GM23338 (cell line): ENCODE results near the gene POLDIP3. TPM values are rescaled to one million over a fixed set of nuclear protein-coding genes. Genes with fewer than 3 reads are reported as not detected.
"Not testable (repeated sequence)": the region's sequence is repeated elsewhere in the genome, so short reads cannot be mapped to it uniquely, and the experiment has no call there.

Experiments
- ATAC-seq: fragments of 200-7000 bp; cut with Tn5 transposase; 3 replicates; pipeline ENCODE4 v1.9.1; 2020
- DNase-seq: peaks from one replicate; pipeline ENCODE4 v3.0.0-alpha.2; 2015; ENCODE audit warnings: low spot score
- H2AFZ ChIP-seq: fragments of 200-600 bp; sonication (generic); 2 replicates; pipeline ENCODE4 v1.8.0; 2016; ENCODE audit warnings: antibody characterized with exemption, mild to moderate bottlenecking, moderate library complexity
- H3F3A ChIP-seq: fragments of 200-600 bp; sonication (generic); replicated peaks from 2 replicates; pipeline ENCODE4 v1.8.0; 2017; ENCODE audit warnings: antibody characterized with exemption, mixed run types, low read depth
- H3K27ac ChIP-seq: fragments of 200-600 bp; sonication (generic); 2 replicates; pipeline ENCODE4 v1.6.1; 2016; ENCODE audit warnings: low read depth
- H3K27me3 ChIP-seq: fragments of 200-600 bp; sonication (generic); 2 replicates; pipeline ENCODE4 v1.8.0; 2016; ENCODE audit warnings: mild to moderate bottlenecking, mixed run types, moderate library complexity; ENCODE audit not compliant: insufficient read depth
- H3K36me3 ChIP-seq: fragments of 200-600 bp; sonication (generic); 2 replicates; pipeline ENCODE4 v1.8.0; 2016; ENCODE audit warnings: mild to moderate bottlenecking; ENCODE audit not compliant: insufficient read depth
- H3K4me1 ChIP-seq: fragments of 200-600 bp; sonication (generic); 2 replicates; pipeline ENCODE4 v1.8.0; 2016; ENCODE audit warnings: mild to moderate bottlenecking, moderate library complexity; ENCODE audit not compliant: insufficient read depth
- H3K4me2 ChIP-seq: fragments of 200-600 bp; sonication (generic); 2 replicates; pipeline ENCODE4 v1.7.1; 2017; ENCODE audit warnings: mixed run types
- H3K4me3 ChIP-seq: fragments of 200-600 bp; sonication (generic); 2 replicates; pipeline ENCODE4 v1.6.1; 2016; ENCODE audit warnings: mixed run types
- H3K79me2 ChIP-seq: fragments of 200-600 bp; sonication (generic); replicated peaks from 2 replicates; pipeline ENCODE4 v1.8.0; 2017; ENCODE audit warnings: mild to moderate bottlenecking; ENCODE audit not compliant: insufficient read depth
- H3K9me2 ChIP-seq: fragments of 200-600 bp; sonication (generic); 2 replicates; pipeline ENCODE4 v1.8.0; 2017; ENCODE audit not compliant: insufficient read depth
- H4K20me1 ChIP-seq: fragments of 200-600 bp; sonication (generic); replicated peaks from 2 replicates; pipeline ENCODE4 v1.8.0; 2017; ENCODE audit warnings: mild to moderate bottlenecking; ENCODE audit not compliant: insufficient read depth
- H3K27ac Mint-ChIP-seq: 2 replicates; pipeline ENCODE4 v1.8.0; 2020; ENCODE audit warnings: inconsistent platforms, mild to moderate bottlenecking, moderate library complexity, mixed read lengths
- H3K27me3 Mint-ChIP-seq: 3 replicates; pipeline ENCODE4 v1.8.0; 2022; ENCODE audit warnings: low read depth, mild to moderate bottlenecking, moderate library complexity, mixed read lengths, inconsistent platforms; ENCODE audit not compliant: insufficient read depth, poor library complexity
- H3K36me3 Mint-ChIP-seq: 3 replicates; pipeline ENCODE4 v1.8.0; 2021; ENCODE audit warnings: low read depth, mild to moderate bottlenecking, inconsistent platforms, moderate library complexity, mixed read lengths
- H3K4me1 Mint-ChIP-seq: 3 replicates; pipeline ENCODE4 v1.8.0; 2020; ENCODE audit warnings: mild to moderate bottlenecking, inconsistent platforms, mixed read lengths
- H3K4me3 Mint-ChIP-seq: 3 replicates; pipeline ENCODE4 v1.8.0; 2021; ENCODE audit warnings: moderate library complexity, mild to moderate bottlenecking, inconsistent platforms, mixed read lengths
- H3K9me3 Mint-ChIP-seq: 3 replicates; pipeline ENCODE4 v1.8.0; 2020; ENCODE audit warnings: moderate library complexity, mild to moderate bottlenecking, inconsistent platforms, mixed read lengths
- EZH2 ChIP-seq: fragments of 200-600 bp; sonication (generic); IDR thresholded peaks from one replicate; pipeline ENCODE4 v1.8.0; 2017; ENCODE audit warnings: antibody characterized with exemption, mild to moderate bottlenecking, low read depth; ENCODE audit not compliant: unreplicated experiment
- polyA plus RNA-seq: library from polyadenylated mRNA; unstranded; fragments of >200 nt; fragmentation: Nextera tagmentation; extraction: Ambion mirVana; gene quantifications from 2 replicates; pipeline ENCODE4 v1.2.1, GENCODE V29; 2016
- total RNA-seq: library from RNA; depleted of rRNA; stranded (reverse); fragments of >200 nt; shearing (Covaris generic); gene quantifications from 2 replicates; pipeline ENCODE4 v1.2.3, GENCODE V29; 2014

The POLDIP3 gene
- total and polyA plus RNA-seq, 2 experiments from 2014 or later: 38.2 to 54.3 TPM

DNA sequence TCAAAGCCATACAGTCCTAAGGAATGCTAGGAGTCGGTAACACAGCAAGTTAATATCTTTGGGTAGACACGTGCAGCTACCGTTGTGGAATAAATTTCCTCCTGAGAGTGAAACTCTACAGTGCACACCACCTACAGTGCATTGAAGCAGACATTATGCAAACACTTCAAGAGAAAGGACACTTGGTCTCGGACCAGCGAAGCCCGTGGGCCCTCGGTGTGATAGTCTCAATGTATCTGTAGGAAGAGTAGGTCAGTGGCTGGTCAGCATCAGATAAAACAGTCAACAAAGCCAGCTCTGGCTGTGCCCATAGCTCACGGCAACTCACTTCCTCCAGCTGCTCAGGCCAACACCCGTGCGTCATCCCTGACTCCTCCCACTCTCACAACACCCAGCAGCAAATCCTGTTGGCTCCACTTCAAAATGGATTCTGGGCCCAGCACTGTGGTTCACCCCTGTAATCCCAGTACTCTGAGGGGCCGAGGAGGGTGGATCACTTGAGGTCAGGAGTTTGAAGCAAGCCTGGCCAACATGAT, 75.4 kb downstream of the POLDIP3 start:
- H3K9me2 ChIP-seq, H3K27ac Mint-ChIP-seq, H3K9me3 Mint-ChIP-seq, H3F3A ChIP-seq, H3K27me3 Mint-ChIP-seq, H3K4me1 Mint-ChIP-seq, DNase-seq, H3K4me1 ChIP-seq, H3K27ac ChIP-seq, H3K36me3 ChIP-seq, H3K4me3 ChIP-seq, H3K4me3 Mint-ChIP-seq, H4K20me1 ChIP-seq, H3K36me3 Mint-ChIP-seq, H3K27me3 ChIP-seq, H2AFZ ChIP-seq, H3K79me2 ChIP-seq, H3K4me2 ChIP-seq: not testable (repeated sequence)
- ATAC-seq: peak; percentile 68

DNA sequence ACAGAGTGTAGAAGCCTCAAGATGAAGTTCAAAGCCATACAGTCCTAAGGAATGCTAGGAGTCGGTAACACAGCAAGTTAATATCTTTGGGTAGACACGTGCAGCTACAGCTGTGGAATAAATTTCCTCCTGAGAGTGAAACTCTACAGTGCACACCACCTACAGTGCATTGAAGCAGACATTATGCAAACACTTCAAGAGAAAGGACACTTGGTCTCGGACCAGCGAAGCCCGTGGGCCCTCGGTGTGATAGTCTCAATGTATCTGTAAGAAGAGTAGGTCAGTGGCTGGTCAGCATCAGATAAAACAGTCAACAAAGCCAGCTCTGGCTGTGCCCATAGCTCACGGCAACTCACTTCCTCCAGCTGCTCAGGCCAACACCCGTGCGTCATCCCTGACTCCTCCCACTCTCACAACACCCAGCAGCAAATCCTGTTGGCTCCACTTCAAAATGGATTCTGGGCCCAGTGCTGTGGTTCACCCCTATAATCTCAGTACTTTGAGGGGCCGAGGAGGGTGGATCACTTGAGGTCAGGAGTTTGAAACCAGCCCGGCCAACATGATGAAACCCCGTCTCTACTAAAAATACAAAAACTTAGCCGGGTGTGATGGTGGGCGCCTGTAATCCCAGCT, 77.4 kb downstream of the POLDIP3 start:
- not testable (repeated sequence) for H3K36me3 ChIP-seq, H3K4me1 Mint-ChIP-seq

DNA sequence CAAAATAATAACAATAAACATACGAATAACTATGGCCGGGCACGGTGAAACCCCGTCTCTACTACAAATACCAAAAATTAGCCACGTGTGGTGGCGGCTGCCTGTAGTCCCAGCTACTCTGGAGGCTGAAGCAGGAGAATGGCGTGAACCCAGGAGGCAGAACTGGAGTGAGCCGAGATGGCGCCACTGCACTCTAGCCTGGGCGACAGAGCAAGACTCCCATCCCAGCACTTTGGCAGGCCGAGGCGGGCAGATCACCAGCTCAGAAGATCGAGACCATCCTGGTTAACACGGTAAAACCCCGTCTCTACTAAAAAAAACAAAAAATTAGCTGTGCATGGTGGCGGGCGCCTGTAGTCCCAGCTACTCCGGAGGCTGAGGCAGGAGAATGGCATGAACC, 78.0 kb downstream of the POLDIP3 start:
- H3K27me3 ChIP-seq, H3K27me3 Mint-ChIP-seq, H3K27ac ChIP-seq, ATAC-seq, H3K4me1 ChIP-seq, H3K4me2 ChIP-seq, H3K36me3 Mint-ChIP-seq, H3K79me2 ChIP-seq, H4K20me1 ChIP-seq, H3K36me3 ChIP-seq, DNase-seq, H3K9me3 Mint-ChIP-seq, H3K4me1 Mint-ChIP-seq, H3K27ac Mint-ChIP-seq, H3K4me3 ChIP-seq, H3K9me2 ChIP-seq, H3F3A ChIP-seq, H3K4me3 Mint-ChIP-seq: not testable (repeated sequence)
- peak overlapping the region; percentile 63; the same call in 1 of the 2 replicates for H2AFZ ChIP-seq

More for the DNA sequence above, 77.4 kb downstream of the POLDIP3 start:
- H3K36me3 Mint-ChIP-seq, H3K4me3 Mint-ChIP-seq, H3K27me3 Mint-ChIP-seq, H3K9me3 Mint-ChIP-seq, H3K27ac Mint-ChIP-seq, H3K9me2 ChIP-seq, H3K27me3 ChIP-seq, H3K4me2 ChIP-seq, H3K27ac ChIP-seq, DNase-seq, H4K20me1 ChIP-seq, H3K4me3 ChIP-seq, H3F3A ChIP-seq, H3K4me1 ChIP-seq, H3K79me2 ChIP-seq: not testable (repeated sequence)
- peak overlapping the region; percentile 89 for H2AFZ ChIP-seq
- peak; percentile 77 for ATAC-seq

DNA sequence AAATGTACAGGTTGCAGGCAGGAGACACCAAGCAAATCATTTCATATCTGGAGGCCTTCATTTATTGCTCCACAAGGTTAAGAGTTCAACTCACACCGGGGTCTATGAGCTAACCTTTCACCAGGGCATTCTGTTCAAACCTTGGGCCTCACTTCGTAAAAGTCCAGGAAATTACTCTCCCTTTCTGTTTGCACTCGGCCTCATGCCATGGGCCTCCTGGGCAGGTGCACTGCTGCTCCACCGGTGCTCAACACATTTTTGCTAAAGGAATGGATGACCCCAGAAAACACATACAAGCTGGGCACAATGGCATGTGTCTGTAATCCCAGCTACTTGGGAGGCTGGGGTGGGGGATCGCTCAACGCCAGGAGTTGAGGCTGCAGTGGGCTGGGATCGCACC, 78.5 kb downstream of the POLDIP3 start:
- no peak overlapping the region for H3K4me3 Mint-ChIP-seq
- Histone ChIP-seq H2AFZ (no peak overlapping the region; the same call in 1 of the 2 replicates), H3K4me3 (no peak overlapping the region), H3K4me2 (no peak overlapping the region), H3K4me1 (no peaks in the 10 kb centered on the region), H3K36me3 (no peaks in the 10 kb centered on the region), H3K27ac (no peak overlapping the region), H3F3A (no peaks in the 10 kb centered on the region), H3K27me3 (no peaks in the 10 kb centered on the region), H3K79me2 (no peaks in the 10 kb centered on the region), H3K9me2 (no peaks in the 10 kb centered on the region), H4K20me1 (no peaks in the 10 kb centered on the region)
- no peak overlapping the region for H3K27ac Mint-ChIP-seq
- no peaks in the 10 kb centered on the region; the same call in 2 of the 3 replicates for H3K36me3 Mint-ChIP-seq
- H3K9me3 Mint-ChIP-seq: 0 out of 3 replicates have a peak, but pooled peaks cover 3% of the 10 kb centered on the region
- TF ChIP-seq EZH2: no peak
- DNase-seq (no peak), ATAC-seq (no peak)
- peaks cover 9% of the 10 kb centered on the region for H3K27me3 Mint-ChIP-seq
- H3K4me1 Mint-ChIP-seq: peaks cover 2% of the 10 kb centered on the region; the same call in 1 of the 3 replicates

DNA sequence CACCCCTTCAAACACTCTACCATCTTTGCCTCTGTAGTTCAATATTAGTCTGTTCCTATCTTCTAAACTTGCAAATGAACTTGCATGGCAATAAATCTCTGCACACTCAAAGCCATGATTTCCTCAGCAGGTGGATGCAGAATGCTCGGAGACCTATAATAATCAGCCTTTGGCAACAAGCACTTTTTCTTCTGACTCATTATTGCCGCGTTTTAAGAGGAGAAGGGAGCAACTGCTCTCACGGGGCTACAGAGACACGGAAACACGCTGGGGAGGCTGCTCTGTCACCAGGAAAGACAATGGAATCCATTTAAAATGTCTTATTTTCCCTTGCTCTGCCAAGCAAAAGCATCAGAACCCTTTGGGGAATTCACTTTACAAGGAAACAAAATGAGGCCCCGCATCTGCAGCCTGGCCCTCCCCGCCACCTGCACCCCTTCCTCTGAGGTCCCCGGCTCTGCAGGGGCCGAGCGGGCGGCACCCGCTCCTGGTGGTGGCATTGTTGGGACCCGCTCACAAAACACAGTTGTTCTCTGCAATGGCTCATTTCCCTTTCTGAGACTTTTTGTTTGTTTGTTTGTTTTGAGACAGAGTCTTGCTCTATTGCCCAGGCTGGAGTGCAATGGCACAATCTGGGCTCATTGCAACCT, 79.5 kb downstream of the POLDIP3 start:
- not testable (repeated sequence) for H3K27me3 ChIP-seq, H3K4me3 Mint-ChIP-seq, H3K4me3 ChIP-seq, H2AFZ ChIP-seq, ATAC-seq, H4K20me1 ChIP-seq, H3K36me3 Mint-ChIP-seq, H3K9me2 ChIP-seq, H3K27ac ChIP-seq, H3K4me1 ChIP-seq, H3K4me2 ChIP-seq, H3F3A ChIP-seq, H3K36me3 ChIP-seq, H3K4me1 Mint-ChIP-seq, H3K79me2 ChIP-seq, DNase-seq, H3K9me3 Mint-ChIP-seq, H3K27ac Mint-ChIP-seq
- peaks cover 12% of the 10 kb centered on the region for H3K27me3 Mint-ChIP-seq
